ENCODE data around the gene SNAP23.

DNA sequence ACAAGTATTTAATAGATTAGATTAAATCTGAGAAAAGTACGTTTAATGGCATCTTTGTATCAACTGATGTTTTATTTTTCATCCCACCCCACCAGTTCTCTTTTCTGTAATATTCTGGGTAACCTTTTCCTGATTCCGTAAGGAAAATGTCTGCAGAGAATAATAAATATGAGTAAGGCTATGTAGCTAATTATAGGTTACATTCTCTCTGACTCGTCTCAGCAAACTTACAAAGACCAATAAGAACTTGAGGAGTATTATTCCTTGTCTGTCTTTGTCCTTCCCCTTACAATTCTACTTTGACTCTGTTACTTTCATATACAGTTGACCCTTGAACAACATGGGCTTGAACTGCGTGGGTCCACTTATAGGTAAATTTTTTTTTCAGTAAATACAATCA is 12.1 kb downstream of the SNAP23 start:
- TF ChIP-seq, protein P1, sequence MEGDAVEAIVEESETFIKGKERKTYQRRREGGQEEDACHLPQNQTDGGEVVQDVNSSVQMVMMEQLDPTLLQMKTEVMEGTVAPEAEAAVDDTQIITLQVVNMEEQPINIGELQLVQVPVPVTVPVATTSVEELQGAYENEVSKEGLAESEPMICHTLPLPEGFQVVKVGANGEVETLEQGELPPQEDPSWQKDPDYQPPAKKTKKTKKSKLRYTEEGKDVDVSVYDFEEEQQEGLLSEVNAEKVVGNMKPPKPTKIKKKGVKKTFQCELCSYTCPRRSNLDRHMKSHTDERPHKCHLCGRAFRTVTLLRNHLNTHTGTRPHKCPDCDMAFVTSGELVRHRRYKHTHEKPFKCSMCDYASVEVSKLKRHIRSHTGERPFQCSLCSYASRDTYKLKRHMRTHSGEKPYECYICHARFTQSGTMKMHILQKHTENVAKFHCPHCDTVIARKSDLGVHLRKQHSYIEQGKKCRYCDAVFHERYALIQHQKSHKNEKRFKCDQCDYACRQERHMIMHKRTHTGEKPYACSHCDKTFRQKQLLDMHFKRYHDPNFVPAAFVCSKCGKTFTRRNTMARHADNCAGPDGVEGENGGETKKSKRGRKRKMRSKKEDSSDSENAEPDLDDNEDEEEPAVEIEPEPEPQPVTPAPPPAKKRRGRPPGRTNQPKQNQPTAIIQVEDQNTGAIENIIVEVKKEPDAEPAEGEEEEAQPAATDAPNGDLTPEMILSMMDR (IDR thresholded peaks at IDR 0.05) = no peak
- TF ChIP-seq POLR2A (IDR thresholded peaks at IDR 0.05) = no peak
- no peak for TF ChIP-seq POLR2AphosphoS5 (IDR thresholded peaks at IDR 0.05)
